KOPT-K1 (cell line): Measurements from ENCODE around the gene SLC22A12.

Source experiments
- H3K27ac ChIP-seq: fragments of 200-600 bp; sonication (generic); 2 replicates; pipeline ENCODE4 v1.5.1; 2016; ENCODE audit warnings: antibody characterized with exemption, mild to moderate bottlenecking, low read depth, low read length; ENCODE audit not compliant: poor library complexity, severe bottlenecking
- H3K36me3 ChIP-seq: fragments of 200-600 bp; sonication (generic); 2 replicates; pipeline ENCODE4 v1.5.1; 2017; ENCODE audit warnings: antibody characterized with exemption, mild to moderate bottlenecking, low read length, moderate library complexity; ENCODE audit not compliant: insufficient read depth
- H3K9me3 ChIP-seq: fragments of 200-600 bp; sonication (generic); 2 replicates; pipeline ENCODE4 v1.5.1; 2017; ENCODE audit warnings: antibody characterized with exemption, low read length, mild to moderate bottlenecking; ENCODE audit not compliant: insufficient read depth, poor library complexity, severe bottlenecking

SLC22A12 gene

DNA sequence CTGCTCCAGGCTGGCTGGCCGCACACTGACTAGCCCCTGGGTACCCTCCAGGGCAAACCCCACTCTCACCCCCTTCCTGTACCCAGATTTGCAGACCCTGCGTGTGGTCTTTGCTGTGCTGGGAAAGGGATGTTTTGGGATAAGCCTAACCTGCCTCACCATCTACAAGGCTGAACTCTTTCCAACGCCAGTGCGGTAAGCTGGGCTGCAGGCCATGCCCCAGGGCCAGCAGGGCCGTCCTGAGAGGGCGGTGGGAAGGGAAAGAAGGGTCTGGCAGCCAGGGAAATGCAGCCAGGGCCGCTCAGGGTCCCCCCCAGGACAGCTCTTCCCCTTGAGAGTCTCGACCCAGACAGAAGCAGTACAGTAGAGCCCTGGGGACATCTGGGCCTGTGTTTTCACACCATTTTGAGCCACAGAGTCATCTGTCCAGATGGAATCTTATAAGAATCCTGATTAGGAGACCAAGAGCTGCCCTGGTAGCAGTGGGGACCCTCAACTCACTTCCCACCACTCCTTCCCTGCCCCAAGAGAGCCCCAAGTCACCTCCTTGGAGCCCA is 22.4 kb upstream of the SLC22A12 start:
- Histone ChIP-seq H3K9me3 (no peaks in the 10 kb centered on the region), H3K27ac (no peak overlapping the region), H3K36me3 (no peaks in the 10 kb centered on the region)

DNA sequence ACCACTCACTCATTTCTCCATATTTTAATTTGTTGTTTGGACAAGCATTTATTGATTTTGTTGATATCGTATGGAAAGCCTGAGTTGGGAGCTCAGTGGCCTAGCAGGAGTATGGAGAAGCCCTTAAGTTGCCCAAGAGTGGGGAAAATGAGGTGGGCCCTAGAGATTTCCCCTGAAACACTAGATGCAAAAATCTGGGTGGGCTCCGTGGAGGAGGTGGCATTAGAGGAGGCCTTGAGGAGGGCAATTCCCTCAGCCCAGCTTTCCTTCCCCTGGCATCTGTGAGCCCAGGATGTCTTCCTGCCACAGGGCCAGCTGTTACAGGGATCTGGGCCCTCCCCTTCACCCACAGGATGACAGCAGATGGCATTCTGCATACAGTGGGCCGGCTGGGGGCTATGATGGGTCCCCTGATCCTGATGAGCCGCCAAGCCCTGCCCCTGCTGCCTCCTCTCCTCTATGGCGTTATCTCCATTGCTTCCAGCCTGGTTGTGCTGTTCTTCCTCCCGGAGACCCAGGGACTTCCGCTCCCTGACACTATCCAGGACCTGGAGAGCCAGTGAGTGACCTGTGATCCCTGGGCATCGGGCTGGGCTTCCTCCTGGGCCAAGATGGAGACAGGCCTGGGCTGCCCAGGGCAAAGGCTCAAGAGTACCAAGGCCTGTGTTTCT is 21.6 kb upstream of the SLC22A12 start:
- Histone ChIP-seq H3K27ac (no peak overlapping the region), H3K9me3 (no peaks in the 10 kb centered on the region), H3K36me3 (no peaks in the 10 kb centered on the region)

DNA sequence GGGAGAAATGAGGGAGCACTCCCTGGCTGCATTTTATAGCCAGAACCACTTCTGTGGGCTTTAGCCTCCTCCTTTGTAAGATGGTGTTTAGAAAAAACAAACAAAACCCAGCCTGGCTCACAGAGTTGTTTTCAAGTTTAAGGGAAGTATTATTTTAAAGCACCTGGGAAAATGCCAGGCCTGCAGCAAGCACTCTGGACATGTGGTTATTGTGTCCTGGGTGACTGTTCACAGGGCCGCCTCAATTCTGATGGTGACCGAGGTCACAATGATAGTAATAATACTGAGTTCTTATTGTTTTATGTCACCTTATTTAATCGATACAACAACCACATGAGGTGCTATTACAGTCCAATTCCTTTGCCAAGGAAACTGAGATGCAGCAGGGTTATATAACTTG is 20.7 kb upstream of the SLC22A12 start:
- Histone ChIP-seq H3K36me3 (no peaks in the 10 kb centered on the region), H3K9me3 (no peaks in the 10 kb centered on the region), H3K27ac (no peak overlapping the region)

DNA sequence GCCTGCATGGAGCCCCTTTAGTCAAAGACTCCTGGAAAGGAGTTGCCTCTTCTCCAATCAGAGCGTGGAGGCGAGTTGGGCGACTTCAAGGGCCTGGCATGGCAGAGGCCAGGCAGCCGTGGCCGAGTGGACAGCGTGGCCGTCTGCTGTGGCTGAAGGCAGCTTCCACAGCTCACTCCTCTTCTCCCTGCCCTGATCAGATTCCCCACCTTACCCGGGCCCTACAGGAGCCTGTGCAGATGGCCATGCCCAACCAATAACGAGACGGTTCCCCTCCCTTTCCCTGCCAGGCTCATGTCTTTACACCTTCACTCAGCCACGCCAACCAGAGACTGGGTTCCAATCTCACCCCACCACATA is 20.0 kb upstream of the SLC22A12 start:
- no peaks in the 10 kb centered on the region for H3K9me3 ChIP-seq
- no peak overlapping the region for H3K27ac ChIP-seq
- H3K36me3 ChIP-seq: no peaks in the 10 kb centered on the region

DNA sequence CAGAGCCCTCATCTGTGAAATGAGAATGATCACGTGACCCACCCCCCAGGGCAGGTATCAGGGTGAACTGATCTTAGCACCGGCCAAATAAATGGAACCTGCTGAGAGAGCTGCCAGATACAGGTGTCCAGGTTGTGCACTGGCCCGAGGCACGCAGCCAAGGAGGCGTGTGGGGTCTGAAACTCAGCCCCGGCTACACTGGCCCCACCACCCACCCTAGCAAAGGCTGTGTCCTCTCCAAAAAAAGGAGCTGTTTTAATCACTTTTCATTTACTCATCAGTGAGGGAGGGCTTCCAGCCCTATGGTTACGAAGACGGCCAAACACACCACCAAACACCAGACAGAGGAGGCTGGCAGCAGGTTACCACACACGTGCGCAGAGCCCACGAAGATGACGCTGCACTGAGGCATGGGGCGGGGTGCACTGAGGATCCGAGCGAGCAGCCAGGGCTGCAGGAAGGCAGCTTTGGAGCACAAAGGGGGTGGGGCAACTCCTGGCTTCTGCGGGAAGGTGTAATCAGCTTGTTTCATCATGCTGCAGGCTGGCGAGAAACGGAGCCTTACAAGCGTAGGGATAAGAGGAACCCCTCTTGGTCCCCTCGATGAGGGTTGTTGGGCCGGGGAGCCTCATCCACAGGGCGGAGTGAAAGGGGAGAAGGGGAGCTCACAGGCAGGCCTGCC is 19.5 kb upstream of the SLC22A12 start:
- Histone ChIP-seq H3K27ac (no peak overlapping the region), H3K36me3 (no peaks in the 10 kb centered on the region), H3K9me3 (no peaks in the 10 kb centered on the region)

DNA sequence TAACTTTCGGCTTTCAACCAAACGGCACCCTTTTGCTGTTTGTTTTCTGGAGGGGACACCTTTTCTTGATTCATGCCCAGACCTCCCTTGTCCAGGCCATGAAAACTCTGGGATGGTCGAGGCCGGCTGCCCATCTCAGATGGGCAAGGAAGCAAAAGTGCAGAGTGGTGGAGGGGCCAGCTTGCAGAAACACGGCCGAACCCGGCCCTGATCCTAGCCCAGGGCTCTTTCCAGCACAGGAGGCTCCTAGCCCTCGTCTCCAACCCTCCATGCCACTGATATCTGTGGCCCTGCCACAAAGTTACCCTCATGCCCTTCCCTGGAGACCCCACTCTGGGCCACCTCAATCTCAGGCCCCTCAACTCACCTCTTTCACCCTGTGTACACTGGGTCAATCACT is 18.9 kb upstream of the SLC22A12 start:
- Histone ChIP-seq H3K36me3 (no peaks in the 10 kb centered on the region), H3K27ac (no peak overlapping the region), H3K9me3 (no peaks in the 10 kb centered on the region)

DNA sequence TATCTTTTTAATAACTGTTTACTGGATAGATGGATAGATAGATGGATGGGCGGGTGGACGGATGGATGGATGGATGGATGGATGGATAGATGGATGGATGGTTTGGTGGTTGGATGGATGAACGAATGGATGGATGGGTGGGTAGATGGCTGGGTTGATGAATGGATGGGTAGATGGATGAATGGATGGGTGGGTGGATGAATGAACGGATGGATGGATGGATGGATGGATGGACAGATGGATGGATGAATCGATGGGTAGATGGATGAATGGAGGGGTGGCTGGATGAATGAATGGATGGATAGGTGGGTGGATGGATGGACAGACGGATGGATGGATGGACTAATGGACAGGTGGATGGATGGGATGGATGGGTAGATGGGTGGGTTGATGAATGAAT is 13.8 kb upstream of the SLC22A12 start:
- Histone ChIP-seq H3K36me3 (no peaks in the 10 kb centered on the region), H3K9me3 (no peaks in the 10 kb centered on the region), H3K27ac (no peak overlapping the region)

DNA sequence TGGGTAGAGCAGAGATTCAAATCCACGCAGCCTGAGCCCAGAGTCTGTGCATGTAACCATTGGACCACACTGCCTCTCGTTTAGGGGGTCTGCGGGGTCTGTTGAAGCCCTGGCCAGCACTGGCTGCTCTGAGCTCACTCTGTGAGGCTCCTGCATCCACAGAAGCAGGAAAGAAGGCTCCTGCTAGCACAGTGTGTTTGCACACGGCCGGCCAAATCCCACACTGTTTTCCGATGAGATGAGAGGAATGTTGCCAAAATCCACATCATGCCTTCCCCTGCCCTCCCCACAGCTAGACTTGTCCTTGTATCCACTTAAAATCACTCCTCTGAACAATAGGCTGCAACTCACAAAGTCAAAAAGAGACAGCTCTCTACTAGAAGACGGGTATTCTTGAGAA is 10.6 kb upstream of the SLC22A12 start:
- Histone ChIP-seq H3K36me3 (no peaks in the 10 kb centered on the region), H3K9me3 (no peaks in the 10 kb centered on the region)

DNA sequence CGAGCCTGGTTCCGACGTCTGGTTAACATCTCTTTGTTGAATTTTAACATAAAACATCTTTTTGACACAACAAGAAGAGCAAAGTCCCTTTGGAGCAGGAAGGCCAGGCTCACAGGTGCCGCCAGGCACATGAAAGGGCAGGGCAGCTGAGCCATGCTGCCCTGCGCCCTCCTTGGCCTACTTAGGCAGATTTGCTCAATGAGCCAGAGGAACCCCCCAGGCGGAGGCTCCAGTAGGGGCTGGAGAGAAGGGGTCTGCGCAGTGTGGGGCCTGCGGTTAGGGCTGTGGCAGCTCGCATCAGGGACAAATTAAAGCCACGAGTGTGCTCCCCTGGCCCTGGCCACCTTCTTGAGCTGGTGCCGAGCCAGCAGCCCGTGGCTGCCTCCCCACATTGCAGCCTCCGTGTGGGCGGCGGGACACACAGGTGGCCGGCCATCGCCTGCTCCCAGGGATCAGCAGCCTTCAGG is 9.9 kb upstream of the SLC22A12 start:
- no peak overlapping the region for H3K27ac ChIP-seq
- H3K9me3 ChIP-seq: no peaks in the 10 kb centered on the region
- H3K36me3 ChIP-seq: no peaks in the 10 kb centered on the region

More for the DNA sequence above, 10.6 kb upstream of the SLC22A12 start:
- no peak overlapping the region for H3K27ac ChIP-seq

DNA sequence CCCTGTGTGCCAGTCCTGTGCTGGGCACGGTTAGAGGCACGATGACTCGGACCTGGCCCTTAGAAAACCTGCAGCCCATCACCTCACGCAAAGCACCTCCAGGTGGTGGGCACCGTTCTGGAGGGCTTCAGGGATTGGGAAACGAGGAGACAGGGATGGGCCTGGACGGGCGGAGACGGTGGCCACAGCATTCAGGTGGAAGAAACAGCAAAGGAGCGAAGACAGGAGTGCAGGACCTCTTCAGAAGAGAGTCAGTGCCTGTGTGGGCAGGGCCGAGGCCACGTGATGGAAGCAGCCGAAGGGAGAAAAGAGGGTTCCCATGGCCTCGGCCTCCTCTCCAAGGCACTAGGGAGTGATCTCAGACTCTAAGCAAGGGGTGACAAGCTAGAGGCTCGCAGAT is 8.1 kb upstream of the SLC22A12 start:
- H3K27ac ChIP-seq: no peak overlapping the region
- H3K9me3 ChIP-seq: no peaks in the 10 kb centered on the region
- no peaks in the 10 kb centered on the region for H3K36me3 ChIP-seq

DNA sequence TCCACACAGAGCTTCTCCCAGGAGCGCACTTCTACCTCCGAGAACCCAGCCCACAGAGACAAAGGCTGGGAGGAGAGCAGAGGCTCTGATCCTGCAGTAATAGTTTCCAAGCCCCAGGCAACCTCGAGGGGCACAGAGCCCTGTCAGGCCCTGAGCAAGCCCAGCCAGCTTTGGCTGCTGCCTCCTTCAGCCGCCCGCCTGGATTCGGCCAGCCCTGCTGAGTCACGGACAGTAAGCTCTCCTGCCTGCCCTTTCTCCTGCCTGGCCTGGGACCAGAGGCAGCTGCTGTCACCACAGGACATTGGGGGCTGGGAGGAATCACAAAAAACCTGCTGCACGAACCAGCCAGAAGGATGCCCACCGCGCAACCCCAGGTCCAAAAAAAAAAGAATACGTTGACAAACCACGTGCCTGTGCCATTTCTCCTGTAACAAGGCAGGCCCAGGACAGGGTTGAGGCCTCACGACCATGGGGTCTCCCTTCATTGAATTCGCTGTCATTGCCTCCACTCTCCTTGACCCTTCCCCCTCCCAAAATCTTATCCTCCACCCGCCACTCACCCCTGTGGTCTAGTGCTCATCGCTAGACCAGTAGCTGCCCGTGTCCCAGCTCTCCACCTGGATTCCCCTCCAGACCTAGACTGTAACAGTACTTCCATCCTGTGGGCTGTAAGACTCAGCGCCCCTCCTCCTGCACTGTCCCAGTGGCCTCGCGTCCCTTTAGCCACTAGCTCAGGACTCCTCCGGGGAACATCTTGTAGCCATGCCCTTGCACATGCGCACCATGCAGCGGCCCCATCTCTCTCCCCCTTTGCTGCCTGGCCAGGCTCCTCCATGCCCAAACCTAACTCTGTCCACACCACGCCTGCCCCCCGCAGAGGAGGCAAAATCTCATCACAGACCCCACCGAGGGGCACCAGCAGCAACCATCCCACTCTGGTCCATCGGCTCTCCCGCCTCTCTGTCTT is 7.4 kb upstream of the SLC22A12 start:
- Histone ChIP-seq H3K27ac (no peak overlapping the region), H3K9me3 (peaks cover 4% of the 10 kb centered on the region), H3K36me3 (no peaks in the 10 kb centered on the region)

DNA sequence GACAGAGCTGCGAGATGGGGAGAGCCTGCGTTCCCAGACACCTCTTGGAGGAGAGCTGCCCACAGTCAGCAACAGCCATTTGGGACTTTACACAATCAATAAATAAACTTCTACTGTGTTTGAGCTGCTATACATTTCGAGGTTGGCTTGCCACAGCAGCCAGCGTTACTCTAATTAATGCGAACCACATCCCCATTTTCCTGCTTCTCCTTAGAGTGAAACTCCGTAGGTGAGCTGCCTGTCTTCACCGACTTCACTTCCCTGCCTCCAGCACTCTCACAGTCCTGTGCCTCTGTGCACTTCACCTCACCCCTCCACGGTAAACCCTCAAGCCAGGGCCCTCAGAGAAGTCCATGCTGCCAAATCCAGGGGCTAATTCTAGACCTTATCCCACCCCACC is 5.9 kb upstream of the SLC22A12 start:
- peaks cover 13% of the 10 kb centered on the region for H3K9me3 ChIP-seq
- no peak overlapping the region for H3K27ac ChIP-seq
- no peaks in the 10 kb centered on the region for H3K36me3 ChIP-seq

DNA sequence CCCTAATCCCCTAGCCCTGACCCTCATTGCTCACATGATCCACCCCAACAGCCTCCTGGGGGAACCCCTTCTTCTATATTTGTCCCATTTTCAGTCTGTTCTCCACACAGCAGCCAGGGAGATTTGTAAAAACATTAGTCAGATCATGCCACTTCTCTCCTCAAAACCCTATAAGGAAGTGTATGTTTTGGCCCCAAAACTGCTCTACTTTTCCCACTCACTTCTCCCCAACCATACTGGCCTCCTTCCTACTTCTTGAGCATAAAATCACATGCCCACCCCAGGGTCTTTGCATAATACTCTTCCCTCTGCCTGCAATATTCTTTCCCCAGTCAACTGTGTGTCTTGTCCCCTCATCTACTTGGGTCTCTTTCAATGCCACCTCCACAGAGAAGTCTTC is 4.7 kb upstream of the SLC22A12 start:
- no peaks in the 10 kb centered on the region for H3K36me3 ChIP-seq
- H3K27ac ChIP-seq: no peak overlapping the region
- peaks cover 13% of the 10 kb centered on the region for H3K9me3 ChIP-seq

DNA sequence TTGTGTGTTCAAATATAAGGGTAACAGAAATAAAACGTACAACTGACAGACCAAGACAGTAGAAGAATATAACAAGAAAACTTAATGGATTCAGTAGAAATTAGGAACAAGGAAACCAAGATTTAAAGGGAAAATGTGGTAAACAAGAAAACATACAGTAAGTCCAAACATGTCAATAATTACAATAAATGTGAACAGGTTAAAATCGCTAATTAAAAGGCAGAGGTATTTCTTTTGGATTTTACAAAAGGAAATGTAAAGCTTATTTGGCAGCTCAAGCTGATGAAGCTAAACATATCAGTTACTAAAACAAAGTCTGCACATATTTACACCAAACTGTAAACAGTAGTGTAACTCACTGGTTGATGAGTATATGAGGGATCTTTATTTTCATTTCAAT is 2.3 kb upstream of the SLC22A12 start:
- H3K9me3 ChIP-seq: peaks cover 13% of the 10 kb centered on the region
- no peak overlapping the region for H3K27ac ChIP-seq
- no peaks in the 10 kb centered on the region for H3K36me3 ChIP-seq
